22Rv1 (cell line): Measurements from ENCODE around the gene DNAH9.

Experiments used
- ZFX ChIP-seq: fragments of 450-650 bp; IDR thresholded peaks from 2 replicates; pipeline ENCODE4 v1.6.1; 2017; ENCODE audit warnings: antibody characterized with exemption, borderline replicate concordance
- TF ChIP-seq, protein P1 (sequence below): fragments of 450-650 bp; IDR thresholded peaks from 2 replicates; pipeline ENCODE4 v1.5.1; 2017; ENCODE audit warnings: mild to moderate bottlenecking

DNA sequence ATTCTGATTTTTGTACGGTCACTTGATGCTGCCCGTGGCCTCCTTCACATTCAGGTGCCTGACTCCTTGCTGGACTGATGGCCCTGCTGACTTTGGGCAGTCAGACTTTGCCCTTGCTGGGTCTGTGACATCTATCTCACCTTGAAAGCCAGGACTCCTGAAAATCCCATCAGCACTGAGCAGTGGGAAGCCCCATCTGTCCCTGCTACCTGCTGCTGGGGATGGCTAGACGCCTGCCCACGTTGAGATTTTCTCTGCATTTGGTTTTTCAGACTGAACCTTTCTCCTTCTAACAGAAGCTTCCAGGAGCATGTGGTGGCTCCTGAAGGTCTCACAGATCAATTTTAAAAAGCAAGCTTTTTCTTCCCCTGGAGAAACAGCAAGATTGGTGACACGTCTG lies 409.2 kb downstream of the DNAH9 start:
- TF ChIP-seq, protein P1, sequence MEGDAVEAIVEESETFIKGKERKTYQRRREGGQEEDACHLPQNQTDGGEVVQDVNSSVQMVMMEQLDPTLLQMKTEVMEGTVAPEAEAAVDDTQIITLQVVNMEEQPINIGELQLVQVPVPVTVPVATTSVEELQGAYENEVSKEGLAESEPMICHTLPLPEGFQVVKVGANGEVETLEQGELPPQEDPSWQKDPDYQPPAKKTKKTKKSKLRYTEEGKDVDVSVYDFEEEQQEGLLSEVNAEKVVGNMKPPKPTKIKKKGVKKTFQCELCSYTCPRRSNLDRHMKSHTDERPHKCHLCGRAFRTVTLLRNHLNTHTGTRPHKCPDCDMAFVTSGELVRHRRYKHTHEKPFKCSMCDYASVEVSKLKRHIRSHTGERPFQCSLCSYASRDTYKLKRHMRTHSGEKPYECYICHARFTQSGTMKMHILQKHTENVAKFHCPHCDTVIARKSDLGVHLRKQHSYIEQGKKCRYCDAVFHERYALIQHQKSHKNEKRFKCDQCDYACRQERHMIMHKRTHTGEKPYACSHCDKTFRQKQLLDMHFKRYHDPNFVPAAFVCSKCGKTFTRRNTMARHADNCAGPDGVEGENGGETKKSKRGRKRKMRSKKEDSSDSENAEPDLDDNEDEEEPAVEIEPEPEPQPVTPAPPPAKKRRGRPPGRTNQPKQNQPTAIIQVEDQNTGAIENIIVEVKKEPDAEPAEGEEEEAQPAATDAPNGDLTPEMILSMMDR: no peak
- TF ChIP-seq ZFX: no peak
